Uterus (tissue), 4 donors: ENCODE measurements around the gene PPP1R10. TPM values are rescaled to one million over a fixed set of nuclear protein-coding genes. Genes with fewer than 3 reads are reported as not detected.

Experiments
- DNase-seq, 2 donors: peaks; one replicate each; pipeline ENCODE4 v3.0.0-alpha.2; 2019 to 2020
- H3K27ac ChIP-seq, 2 donors: fragments of 200-600 bp; sonication (generic); 1 replicate in 1 of 2; 2 replicates in 1 of 2; pipeline ENCODE4 v1.5.1; 2016 to 2018
- H3K27me3 ChIP-seq, 2 donors: fragments of 200-600 bp; sonication (generic); one replicate each; pipeline ENCODE4 v1.5.1; 2018 to 2019; ENCODE audit warnings: control low read depth in 1 of 2
- H3K36me3 ChIP-seq, 2 donors: fragments of 200-600 bp; sonication (generic); one replicate each; pipeline ENCODE4 v1.5.1; 2019; ENCODE audit warnings: control low read depth in 1 of 2
- H3K4me1 ChIP-seq, 2 donors: fragments of 200-600 bp; sonication (generic); one replicate each; pipeline ENCODE4 v1.5.1; 2018 to 2019; ENCODE audit warnings: control low read depth in 1 of 2
- H3K4me3 ChIP-seq, 2 donors: fragments of 200-600 bp; sonication (generic); 1 replicate in 1 of 2; 2 replicates in 1 of 2; pipeline ENCODE4 v1.5.1; 2018 to 2019; ENCODE audit warnings: mild to moderate bottlenecking in 1 of 2
- H3K9me3 ChIP-seq, 2 donors: fragments of 200-600 bp; sonication (generic); one replicate each; pipeline ENCODE4 v1.5.1; 2019; ENCODE audit warnings: control low read depth in 1 of 2
- POLR2A ChIP-seq, 2 donors: fragments of 450-650 bp; IDR thresholded peaks; one replicate each; pipeline ENCODE4 v1.6.1; 2016; ENCODE audit warnings: antibody characterized with exemption in 2 of 2, mild to moderate bottlenecking in 1 of 2, moderate library complexity in 1 of 2
- intact Hi-C: fragments of 100-400 bp; cut with DNase I; formaldehyde crosslinking; loops from one replicate; pipeline ENCODE4 v1.15.1; 2023; ENCODE audit warnings: low total_unique reads
- total RNA-seq, 4 donors: library from RNA; depleted of rRNA in 3 of 4; stranded (reverse); fragments of >200 nt in 3 of 4; gene quantifications; one replicate each; pipeline versions ENCODE4 v1.1.0 to v1.2.4, GENCODE V29; 2014 to 2023
- TF ChIP-seq, protein P1 (sequence below), 4 experiments: fragments of 200-600 bp in 2 of 4; fragments of 450-650 bp in 2 of 4; sonication (generic) in 2 of 4; IDR thresholded peaks; one replicate each; pipeline ENCODE4 v1.5.1; 2016 to 2019; ENCODE audit warnings: antibody characterized with exemption in 4 of 4, mild to moderate bottlenecking in 2 of 4, moderate library complexity in 1 of 4
- donor health status: DM: yes; HTN: yes; CAD: no.

The PPP1R10 gene
- total RNA-seq, 4 donors from 2014 or later, result 24.1 to 86.0 (median 40.2) TPM

DNA sequence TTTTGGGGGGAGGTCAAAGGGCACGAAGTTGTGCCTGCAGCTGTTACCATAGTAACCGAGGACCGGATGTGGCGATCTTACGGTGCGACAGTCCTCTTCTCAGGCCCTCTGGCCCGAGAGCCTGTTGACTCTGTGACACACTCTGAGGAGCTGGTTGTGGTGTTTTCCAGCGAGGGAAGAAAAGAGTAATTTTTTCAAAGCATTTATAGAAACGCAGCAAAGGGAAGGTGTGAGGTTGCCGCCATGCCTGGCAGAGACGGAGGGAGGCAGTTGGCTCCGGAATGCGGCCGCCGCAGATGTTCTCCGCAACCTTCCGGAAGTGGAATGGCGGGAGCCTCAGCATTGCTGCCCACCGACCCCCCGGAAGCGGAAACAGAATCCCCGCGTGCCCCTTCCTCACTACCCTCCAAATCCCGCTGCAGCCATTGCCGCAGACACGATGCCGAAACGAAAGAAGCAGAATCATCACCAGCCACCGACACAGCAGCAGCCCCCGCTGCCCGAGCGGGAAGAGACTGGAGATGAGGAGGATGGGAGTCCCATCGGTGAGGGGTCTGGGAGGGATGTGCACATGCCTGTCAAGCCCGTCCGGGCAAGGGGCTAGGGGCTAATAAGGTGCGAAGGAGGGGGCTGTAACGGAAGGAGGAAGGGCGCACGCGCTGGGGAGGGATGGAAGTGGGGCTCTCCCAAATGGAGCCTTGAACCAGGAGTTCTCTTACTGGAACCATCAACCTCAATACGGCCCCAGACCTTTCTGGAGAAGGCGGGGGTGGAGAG is 59.9 kb downstream of the PPP1R10 start, which contains the start of gene PRR3:
Gene PRR3, plus strand, starts transcription at position 390 of the 777 bp plus-strand sequence. Its CDS starts 50 bp downstream, at position 440.
- DNase-seq, result peak; percentile 86 to 93
- Histone ChIP-seq H3K4me3 (peak within 1 kb of the TSS; percentile 71 to 73), H3K9me3 (no peaks in the 10 kb centered on the region), H3K27me3 (no peaks in the 10 kb centered on the region), H3K4me1 (peaks cover 4 to 5% of the 10 kb centered on the region in 2 donors), H3K27ac (peak within 1 kb of the TSS; percentile 97 to 98), H3K36me3 (no peaks in the 10 kb centered on the region)
- intact Hi-C loops, result no loop called here
- TF ChIP-seq, protein P1, sequence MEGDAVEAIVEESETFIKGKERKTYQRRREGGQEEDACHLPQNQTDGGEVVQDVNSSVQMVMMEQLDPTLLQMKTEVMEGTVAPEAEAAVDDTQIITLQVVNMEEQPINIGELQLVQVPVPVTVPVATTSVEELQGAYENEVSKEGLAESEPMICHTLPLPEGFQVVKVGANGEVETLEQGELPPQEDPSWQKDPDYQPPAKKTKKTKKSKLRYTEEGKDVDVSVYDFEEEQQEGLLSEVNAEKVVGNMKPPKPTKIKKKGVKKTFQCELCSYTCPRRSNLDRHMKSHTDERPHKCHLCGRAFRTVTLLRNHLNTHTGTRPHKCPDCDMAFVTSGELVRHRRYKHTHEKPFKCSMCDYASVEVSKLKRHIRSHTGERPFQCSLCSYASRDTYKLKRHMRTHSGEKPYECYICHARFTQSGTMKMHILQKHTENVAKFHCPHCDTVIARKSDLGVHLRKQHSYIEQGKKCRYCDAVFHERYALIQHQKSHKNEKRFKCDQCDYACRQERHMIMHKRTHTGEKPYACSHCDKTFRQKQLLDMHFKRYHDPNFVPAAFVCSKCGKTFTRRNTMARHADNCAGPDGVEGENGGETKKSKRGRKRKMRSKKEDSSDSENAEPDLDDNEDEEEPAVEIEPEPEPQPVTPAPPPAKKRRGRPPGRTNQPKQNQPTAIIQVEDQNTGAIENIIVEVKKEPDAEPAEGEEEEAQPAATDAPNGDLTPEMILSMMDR (IDR thresholded peaks at IDR 0.05), result no peak
- peak in 1 of 2 donors; percentile 37 for TF ChIP-seq POLR2A (IDR thresholded peaks at IDR 0.05)

DNA sequence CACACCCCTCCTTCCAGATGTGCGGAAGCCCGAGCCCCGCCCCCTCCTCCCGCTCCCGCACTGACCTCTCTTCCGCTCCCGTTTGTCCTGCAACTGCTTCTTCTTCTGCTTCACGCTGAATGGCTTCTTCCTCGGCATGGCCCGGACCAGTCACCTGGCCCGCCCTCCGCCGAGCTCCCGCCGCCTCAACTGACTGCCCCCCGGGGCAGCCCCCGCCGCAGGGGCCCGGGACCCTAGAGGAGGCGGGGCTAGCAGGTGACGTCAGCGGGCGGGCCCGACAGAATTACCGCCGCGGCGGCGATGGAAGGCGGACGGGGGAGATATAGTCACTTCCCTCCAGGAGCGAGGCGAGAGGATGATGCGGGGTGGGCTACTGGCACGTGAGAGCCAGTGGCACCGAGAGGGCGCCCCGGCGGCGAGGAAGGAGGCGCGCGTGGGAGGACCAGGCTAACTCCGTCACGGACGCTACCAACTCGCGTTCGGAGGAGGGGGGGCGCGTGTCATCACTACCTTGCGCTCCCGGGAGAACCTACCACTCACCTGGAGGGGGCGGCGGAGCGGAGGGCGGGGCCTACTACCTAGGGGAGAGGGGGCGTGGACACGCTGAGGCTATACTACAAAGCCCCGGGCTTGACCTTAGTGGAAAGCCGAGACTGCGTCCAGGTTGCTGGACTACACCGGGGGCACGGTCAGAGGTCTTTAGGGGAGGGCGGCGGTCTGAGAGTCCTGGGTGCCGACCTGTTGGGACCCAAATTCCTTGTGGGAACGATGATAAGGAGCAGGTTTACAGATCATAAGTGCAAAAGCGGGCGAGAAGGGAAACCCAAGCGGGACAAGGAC is 60.8 kb downstream of the PPP1R10 start, which contains the start of gene GNL1:
Gene GNL1, minus strand, starts transcription at position 424 of the 840 bp plus-strand sequence. Its CDS starts 286 bp downstream, at position 138.
- Histone ChIP-seq H3K4me3 (peak within 1 kb of the TSS; percentile 71 to 73), H3K9me3 (no peaks in the 10 kb centered on the region), H3K27ac (peak within 1 kb of the TSS; percentile 97 to 98), H3K36me3 (no peaks in the 10 kb centered on the region), H3K4me1 (peaks cover 4 to 5% of the 10 kb centered on the region in 2 donors), H3K27me3 (no peaks in the 10 kb centered on the region)
- peak; percentile 92 to 95 for DNase-seq
- intact Hi-C loops, result no loop called here
- peak; percentile 20 to 75 for TF ChIP-seq POLR2A (IDR thresholded peaks at IDR 0.05)
- TF ChIP-seq, protein P1 (IDR thresholded peaks at IDR 0.05), result no peak

DNA sequence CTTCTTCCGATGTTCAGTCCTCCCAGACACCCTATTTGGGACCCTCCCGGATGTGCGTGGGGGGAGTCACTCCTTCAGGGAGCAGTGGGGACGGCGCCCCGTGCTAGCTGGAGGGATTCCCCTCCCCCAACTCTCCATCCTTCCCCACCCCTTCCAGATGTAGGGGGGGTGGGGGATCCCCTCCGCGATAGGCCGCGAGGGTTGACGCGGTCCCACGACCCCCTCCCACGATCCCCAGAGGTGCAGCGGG is 61.3 kb downstream of the PPP1R10 start:
- Histone ChIP-seq H3K27me3 (no peaks in the 10 kb centered on the region), H3K27ac (peak overlapping the region; percentile 97 to 98), H3K36me3 (no peaks in the 10 kb centered on the region), H3K9me3 (no peaks in the 10 kb centered on the region), H3K4me3 (peak overlapping the region; percentile 71 to 73), H3K4me1 (peaks cover 4 to 5% of the 10 kb centered on the region in 2 donors)
- peak in 1 of 2 donors; percentile 77 for DNase-seq
- intact Hi-C loops, result no loop called here
- TF ChIP-seq POLR2A (IDR thresholded peaks at IDR 0.05), result no peak
- TF ChIP-seq, protein P1 (IDR thresholded peaks at IDR 0.05), result no peak

DNA sequence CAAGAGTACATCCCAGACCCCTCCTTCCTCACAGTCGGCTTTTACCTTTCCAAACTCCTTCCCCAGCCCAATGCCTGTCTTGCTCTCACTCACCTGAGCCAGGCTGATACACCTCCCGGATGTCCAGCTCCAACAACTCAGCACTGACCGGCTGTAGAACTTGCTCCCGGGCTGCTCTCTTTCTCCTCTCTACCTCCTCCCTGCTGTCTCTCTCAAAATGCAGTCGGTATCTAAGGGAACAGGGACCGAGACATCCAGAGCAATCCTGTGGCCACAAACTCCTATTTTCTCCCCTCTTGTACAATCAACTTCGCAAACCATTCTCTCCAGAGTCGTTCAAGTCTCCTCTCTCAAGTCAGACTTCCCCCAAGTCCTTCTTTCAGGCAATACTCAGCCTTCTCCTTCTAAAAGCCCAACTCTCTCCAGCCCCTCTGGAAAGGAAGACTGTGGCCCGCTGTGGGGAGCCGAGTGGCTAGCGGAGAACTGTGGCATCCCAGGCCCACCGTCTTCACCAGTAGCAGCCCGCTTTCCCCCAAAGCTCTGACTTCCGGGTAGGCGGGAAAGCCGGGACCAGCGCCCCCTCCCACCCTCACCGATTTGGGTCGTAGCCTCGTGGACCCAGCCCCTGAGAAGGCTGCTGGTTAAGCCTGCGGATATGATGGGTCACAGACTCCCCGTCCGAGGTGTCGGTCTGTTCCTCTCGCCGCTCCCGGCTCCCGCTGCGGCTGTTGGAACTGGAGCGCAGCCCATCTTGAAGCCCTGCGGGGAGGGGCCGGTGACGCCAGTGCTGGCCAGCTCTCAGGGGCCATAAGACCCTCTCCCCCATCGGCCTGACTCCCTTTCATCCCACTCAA is 61.9 kb downstream of the PPP1R10 start:
- H3K36me3 ChIP-seq, result no peaks in the 10 kb centered on the region
- no peak for TF ChIP-seq POLR2A (IDR thresholded peaks at IDR 0.05)
- TF ChIP-seq, protein P1 (IDR thresholded peaks at IDR 0.05), result peak in 1 of 4 experiments; percentile 11
- peak overlapping the region; percentile 97 to 98 for H3K27ac ChIP-seq
- no peaks in the 10 kb centered on the region for H3K9me3 ChIP-seq
- peak overlapping the region; percentile 71 to 73 for H3K4me3 ChIP-seq
- H3K4me1 ChIP-seq, result peaks cover 4 to 5% of the 10 kb centered on the region in 2 donors
- H3K27me3 ChIP-seq, result no peaks in the 10 kb centered on the region
- peak; percentile 65 to 70 for DNase-seq
- intact Hi-C loops, result no loop called here
